ENCODE results near the gene BMPER.

BMPER gene

DNA sequence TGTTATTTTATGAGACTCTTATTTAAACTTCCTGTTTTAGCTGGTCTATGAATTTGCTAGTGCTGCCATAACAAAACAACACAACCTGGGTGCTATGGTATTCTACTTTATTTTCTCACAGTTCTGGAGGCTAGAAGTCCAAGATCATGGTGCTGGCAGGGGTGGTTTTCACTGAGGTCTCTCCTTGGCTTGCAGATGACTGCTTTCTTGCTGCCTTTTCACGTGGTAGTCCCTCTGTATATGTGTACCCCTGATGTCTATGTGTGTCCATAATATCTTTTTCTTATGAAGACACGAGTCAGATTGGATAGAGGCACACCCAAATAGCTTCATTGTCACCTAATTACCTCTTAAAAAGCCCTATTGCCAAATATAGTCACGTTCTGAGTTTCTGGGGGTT lies 270.5 kb downstream of the BMPER start:
- DNase-seq (ENCODE audit: low read depth in 3 of 3) = no peak

DNA sequence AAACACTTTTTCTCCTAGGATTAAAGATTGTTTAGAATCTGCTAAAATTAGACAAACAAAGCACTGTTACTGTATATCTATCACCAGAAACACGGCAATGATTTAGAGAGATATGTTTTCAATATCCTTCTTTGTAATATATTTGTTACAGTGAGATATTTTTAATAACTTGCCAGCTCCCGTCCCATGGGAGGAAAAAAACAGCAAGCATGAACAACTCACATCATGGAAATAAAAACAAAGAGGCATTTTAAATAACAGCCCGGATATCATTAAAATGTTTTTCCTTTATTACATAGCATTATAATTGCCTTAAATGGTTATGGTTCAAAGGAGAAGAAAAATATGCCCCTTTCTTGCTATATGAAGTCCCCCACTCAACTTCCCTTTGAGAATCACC lies 272.1 kb downstream of the BMPER start:
- DNase-seq (ENCODE audit: low read depth in 3 of 3) = no peak

DNA sequence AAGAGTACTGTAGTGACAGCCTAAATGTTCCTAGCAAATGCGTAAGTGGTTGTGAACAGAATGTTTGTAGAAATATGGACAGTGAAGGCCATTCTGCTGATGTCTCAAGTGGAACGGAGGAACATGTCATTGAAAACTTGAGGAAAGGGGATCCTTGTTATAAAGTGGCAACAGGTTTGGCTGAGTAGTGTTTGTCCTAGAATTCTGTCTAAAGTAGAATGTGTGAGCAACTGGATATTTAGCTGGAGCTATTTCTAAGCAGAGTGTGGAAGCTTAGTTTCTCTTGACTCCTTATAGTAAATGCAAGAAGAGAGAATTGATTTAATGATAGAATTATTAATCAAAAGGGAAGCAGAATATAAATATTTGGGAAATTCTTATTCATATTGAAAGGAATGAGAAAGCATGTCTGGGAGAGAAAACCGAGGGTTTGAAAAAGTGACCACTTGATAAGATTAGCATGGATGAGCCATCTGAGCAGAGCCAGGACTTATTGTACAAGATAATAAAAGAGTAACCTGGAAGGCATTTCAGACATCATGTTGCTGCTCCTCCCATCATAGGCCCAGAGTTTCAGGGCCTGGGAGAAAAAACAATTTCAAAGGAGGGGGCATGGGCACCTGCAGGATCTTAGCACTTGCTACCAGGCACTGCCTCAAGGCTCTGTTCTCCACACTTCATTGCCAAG lies 276.1 kb downstream of the BMPER start:
- no peak for DNase-seq (ENCODE audit: low read depth in 3 of 3)

DNA sequence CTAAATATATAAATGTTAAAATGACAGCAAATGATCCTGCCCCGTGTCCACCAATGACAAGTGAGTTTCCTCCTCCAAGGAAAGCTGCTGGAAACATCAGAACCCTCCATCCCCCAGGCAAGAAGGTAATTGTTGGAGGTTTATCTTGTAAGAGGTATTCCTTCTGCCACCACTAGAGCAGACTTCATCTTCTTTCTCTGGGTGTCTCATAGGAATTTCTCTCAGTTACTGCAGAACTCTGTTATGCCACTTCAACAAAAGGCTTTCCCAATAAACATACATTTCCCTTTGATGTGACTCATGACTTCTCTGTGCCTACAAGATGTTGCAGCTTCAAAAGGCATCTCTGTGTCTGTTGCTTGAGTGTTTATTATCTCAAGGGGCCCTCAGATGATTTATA lies 279.1 kb downstream of the BMPER start:
- no peak for DNase-seq (ENCODE audit: low read depth in 3 of 3)

DNA sequence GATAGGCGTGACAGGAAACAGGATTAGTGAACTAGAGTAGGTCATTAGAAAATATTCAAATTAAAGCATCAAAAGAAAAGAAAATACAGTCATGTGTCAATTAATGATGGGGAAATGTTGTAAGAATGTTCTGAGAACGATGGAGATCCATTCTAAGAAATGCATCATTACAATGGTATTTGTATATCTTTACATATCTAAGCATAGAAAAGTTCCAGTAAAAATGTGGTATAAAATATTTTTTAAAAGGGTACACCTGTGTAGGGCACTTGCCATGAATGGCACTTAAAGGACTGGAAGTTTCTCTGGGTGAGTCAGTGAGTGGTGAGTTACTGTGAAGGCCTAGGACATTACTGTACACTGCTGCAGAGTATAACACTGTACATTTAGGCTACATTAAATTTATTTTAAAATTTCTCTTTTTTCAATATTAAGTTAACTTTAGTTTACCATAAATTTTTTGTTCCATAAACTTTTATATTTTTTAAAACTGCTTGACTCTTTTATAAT lies 282.5 kb downstream of the BMPER start:
- no peak for DNase-seq (ENCODE audit: low read depth in 3 of 3)

DNA sequence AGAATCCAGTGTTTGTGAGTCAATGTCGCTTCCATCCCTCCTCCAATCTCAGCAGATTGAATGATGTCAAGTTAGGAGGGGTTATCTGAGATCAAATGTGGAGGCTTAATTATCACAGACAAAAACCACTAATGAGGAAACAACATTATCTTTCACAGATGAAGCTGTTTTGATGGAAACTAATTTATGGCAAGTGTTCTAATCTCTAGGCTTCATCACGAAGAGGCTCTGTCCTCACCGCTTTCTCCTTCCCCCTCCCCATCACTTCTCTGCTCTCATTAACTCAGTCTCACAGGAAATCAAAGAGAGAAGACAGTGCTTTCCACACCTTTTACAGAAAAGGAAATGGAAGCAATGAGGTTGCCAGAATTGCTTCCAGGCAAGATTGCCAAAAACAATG lies 283.7 kb downstream of the BMPER start:
- no peak for DNase-seq (ENCODE audit: low read depth in 3 of 3)

DNA sequence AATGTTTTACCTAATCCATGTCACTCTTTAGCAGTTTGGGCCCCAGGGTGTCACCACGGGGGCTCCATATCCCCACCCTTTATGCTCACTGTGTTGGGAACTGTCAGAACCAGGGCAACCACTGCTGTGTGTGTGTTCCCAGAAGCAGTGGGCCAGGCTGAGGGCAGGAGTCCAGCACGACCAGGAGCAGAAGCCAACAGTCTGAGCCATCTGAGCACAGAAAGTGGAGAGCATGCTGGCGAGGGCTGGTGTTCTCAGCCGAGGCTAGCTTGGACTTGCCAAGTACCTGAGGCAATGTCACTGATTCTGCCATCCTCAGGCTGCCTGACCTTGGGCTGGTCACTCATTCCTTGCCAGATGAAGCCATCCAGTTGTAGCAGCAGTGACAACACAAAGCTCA lies 285.0 kb downstream of the BMPER start:
- DNase-seq (ENCODE audit: low read depth in 3 of 3) = no peak

DNA sequence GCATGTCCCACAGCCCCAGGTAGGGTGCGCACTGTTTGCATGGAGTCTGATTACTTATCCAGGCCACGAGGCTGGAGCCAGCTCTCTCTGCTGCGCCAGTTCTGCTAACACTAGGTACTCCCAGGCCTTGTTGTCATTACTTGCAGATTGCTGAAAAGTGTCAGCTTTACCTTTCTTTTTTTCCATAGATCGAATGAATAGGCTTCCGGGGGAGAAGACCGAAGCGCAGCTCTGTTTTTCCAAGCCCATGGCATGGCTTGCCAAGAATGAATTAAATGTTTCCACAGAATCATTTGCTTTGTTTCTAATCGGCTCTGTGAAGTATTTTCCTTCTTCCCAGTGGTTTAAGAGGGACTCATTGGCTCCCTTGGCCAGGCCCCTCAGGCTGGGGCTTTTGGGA lies 285.8 kb downstream of the BMPER start:
- no peak for DNase-seq (ENCODE audit: low read depth in 3 of 3)

DNA sequence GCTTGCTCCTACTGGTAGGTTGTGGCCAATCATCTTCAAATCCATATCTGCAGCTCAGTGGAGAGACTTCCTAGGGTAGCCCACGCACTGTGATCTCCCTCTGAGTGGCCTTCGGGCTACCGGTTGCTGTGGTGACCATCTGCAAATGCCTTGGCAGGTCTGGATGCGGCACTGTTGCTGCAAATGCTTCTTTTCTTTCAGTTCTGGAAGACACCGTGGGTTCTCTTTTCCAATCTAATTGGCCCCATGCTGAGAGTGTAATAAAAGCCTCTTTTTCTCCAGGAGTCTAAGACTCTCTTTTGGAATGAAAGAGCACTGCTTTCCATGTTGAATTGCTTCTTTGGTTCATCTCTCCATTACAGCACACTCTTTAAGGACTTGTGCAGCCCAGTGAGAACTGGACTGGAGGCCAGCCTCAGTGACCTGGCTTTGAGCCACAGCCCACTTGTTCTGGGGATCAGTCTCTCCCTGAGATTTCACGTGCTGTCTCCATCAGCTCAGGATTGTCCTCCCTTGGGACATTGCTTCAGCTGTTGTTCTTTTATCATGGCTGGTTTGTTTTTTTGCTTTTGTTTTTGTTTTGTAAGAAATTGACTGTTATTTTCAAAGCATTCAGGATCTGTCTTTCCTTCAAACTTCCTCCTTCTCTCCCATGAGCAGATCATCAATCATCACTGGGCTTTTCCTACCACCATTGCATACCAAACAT lies 286.6 kb downstream of the BMPER start:
- no peak for DNase-seq (ENCODE audit: low read depth in 3 of 3)

DNA sequence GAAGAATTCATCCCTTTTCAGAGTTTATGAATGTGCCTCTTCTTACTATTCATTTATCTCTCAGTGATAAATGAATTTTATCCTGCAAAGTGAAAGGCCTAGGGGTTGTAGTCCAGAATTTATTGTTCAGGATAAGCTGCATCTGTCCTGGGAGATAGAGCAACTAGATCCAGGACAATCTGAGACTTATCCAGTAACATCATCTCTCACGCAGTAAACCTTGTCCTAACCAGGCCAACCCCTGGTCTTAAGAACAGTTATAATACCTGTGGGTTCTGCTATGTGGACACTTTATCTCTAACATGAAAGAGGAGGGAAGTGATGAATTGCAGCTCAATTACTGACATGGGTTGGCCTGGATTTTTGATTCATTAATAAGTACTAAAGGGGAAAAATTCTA lies 287.6 kb downstream of the BMPER start:
- DNase-seq (ENCODE audit: low read depth in 3 of 3) = no peak

DNA sequence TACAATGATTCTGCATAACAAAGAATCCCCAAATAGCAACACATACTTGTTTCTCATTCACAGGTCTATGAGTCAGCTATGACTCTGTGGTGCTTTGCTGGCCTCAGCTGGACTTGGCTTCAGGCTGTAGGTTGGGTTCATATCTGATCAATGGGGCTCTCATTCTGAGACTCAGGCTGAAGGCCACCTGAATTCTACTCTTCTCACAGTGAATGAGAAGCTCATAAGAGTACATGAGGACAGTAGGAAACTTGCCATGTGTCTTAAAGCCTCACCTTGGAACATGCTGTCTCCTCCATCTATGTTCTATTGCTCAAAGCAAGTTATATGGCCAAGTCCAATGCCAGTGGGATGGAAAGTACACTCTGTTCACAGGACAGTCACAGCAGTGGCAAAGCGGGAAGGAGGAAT lies 292.9 kb downstream of the BMPER start:
- no peak for DNase-seq (ENCODE audit: low read depth in 3 of 3)

All from stimulated activated CD4-positive, alpha-beta T cell treated with anti-CD3 and anti-CD28 coated beads, TNF-alpha, amount 100 ng/mL, for 4 hours (primary cell).